SH-SY5Y (cell line): Measurements from ENCODE around the gene SNAI3.

Experiments
- GATA2 ChIP-seq: IDR thresholded peaks from 2 replicates; pipeline ENCODE4 v1.6.1; 2011; ENCODE audit warnings: mild to moderate bottlenecking, low read depth, low read length
- GATA3 ChIP-seq: IDR thresholded peaks from 2 replicates; pipeline ENCODE4 v1.6.1; 2011; ENCODE audit warnings: low read depth, mild to moderate bottlenecking, low read length, moderate library complexity

- no peak for TF ChIP-seq GATA2
- TF ChIP-seq GATA3 = no peak
Observed at GRCh38 chr16:88672776-88673175, 13.5 kb downstream of the SNAI3 start.
